Tibial nerve (tissue), 4 donors: Measurements from ENCODE around the gene ABHD17A. TPM values are rescaled to one million over a fixed set of nuclear protein-coding genes. Genes with fewer than 3 reads are reported as not detected.
"Not testable (repeated sequence)": the region's sequence is repeated elsewhere in the genome, so short reads cannot be mapped to it uniquely, and the experiment has no call there.

Experiments
- DNase-seq, 2 donors: peaks; one replicate each; pipeline ENCODE4 v3.0.0-alpha.2; 2019; ENCODE audit warnings: low spot score in 2 of 2
- H3K27ac ChIP-seq, 4 donors: fragments of 200-600 bp; sonication (generic) in 3 of 4; one replicate each; pipeline ENCODE4 v1.5.1; 2017 to 2019; ENCODE audit warnings: mild to moderate bottlenecking in 1 of 4
- H3K27me3 ChIP-seq, 2 donors: fragments of 200-600 bp; sonication (generic) in 1 of 2; one replicate each; pipeline versions ENCODE4 v1.5.1 to v1.6.0; 2017 to 2019
- H3K36me3 ChIP-seq, 3 donors: fragments of 200-600 bp; sonication (generic); one replicate each; pipeline ENCODE4 v1.5.1; 2018 to 2019
- H3K4me1 ChIP-seq, 4 donors: fragments of 200-600 bp; sonication (generic) in 3 of 4; one replicate each; pipeline ENCODE4 v1.5.1; 2017 to 2019
- H3K4me3 ChIP-seq, 4 donors: fragments of 200-600 bp; sonication (generic) in 3 of 4; one replicate each; pipeline ENCODE4 v1.5.1; 2017 to 2019; ENCODE audit warnings: mild to moderate bottlenecking in 1 of 4, moderate library complexity in 1 of 4
- H3K9me3 ChIP-seq, 4 donors: fragments of 200-600 bp; sonication (generic) in 3 of 4; one replicate each; pipeline ENCODE4 v1.5.1; 2017 to 2019
- EP300 ChIP-seq, 2 donors: sonication (generic); formaldehyde crosslinking; IDR thresholded peaks; one replicate each; pipeline ENCODE4 v1.6.1; 2017; ENCODE audit warnings: antibody characterized with exemption in 2 of 2, mild to moderate bottlenecking in 1 of 2
- POLR2A ChIP-seq, 2 donors: fragments of 450-650 bp; IDR thresholded peaks; one replicate each; pipeline ENCODE4 v1.6.1; 2017; ENCODE audit warnings: antibody characterized with exemption in 2 of 2, mild to moderate bottlenecking in 2 of 2, moderate library complexity in 2 of 2
- WGBS, 2 donors: methylation state at CpG; one replicate each; pipeline ENCODE4 v1.1.5; 2018; 5-methylcytosine and 5-hydroxymethylcytosine counted together
- total RNA-seq, 4 donors: library from RNA; depleted of rRNA; stranded (reverse); fragments of >200 nt; gene quantifications; one replicate each; pipeline ENCODE4 v1.1.0, GENCODE V29; 2016
- TF ChIP-seq, protein P1 (sequence below), 5 experiments: fragments of 200-600 bp in 3 of 5; fragments of 450-650 bp in 2 of 5; sonication (generic) in 3 of 5; IDR thresholded peaks; one replicate each; pipeline ENCODE4 v1.5.1; 2016 to 2019; ENCODE audit warnings: antibody characterized with exemption in 5 of 5, mild to moderate bottlenecking in 3 of 5, moderate library complexity in 2 of 5

ABHD17A gene
- total RNA-seq, 4 donors from 2014 or later: 127 to 165 (median 132) TPM

DNA sequence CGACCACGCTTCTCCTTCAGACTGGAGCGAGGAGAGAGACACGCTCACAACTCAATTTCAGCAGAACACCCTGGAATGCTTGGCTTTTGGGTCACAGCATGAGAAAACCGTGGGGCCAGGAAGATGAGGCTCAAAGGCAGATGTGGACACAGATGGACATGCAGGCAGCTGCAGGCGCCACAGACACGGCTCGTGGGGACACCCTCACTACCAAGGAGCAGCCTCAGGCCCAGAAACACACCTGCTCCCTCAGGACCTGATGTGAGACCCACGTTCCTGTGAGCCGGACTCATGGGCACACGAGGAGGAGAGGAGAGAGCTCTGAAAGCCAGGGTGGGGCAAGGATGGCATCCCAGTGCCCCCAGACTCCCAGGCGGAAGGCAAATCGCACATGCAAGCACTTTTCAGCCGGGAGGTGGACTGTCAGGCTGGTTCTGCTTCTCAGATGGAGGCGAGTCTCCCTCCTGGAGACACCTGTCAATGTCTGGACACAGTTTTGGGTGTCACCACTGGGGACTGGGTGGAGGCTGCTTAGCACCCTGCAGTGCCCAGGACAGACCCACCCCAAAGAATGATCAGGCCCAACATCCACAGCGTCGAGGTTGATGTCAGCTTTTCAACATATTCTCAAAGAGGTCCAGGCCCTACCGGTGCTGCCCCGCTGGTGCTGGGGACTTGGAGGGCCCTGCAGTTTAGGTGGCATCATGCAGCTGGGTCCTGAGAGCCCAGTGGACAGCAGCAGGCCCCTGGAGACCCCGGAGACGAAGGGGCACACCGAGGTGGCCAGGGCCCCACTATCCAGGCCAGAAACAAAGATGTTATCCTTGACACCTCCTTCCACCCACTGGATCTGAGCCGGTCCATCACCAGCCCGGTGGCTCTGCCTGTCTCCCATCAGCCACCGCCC, 2.3 kb downstream of the ABHD17A start:
- Histone ChIP-seq H3K9me3 (no peaks in the 10 kb centered on the region), H3K4me1 (peaks cover 0 to 63% (median 36%) of the 10 kb centered on the region in 4 donors), H3K36me3 (peaks cover 0 to 19% (median 0%) of the 10 kb centered on the region in 3 donors), H3K27ac (peak overlapping the region; percentile 14 to 89 (median 84)), H3K4me3 (peak overlapping the region in 2 of 4 donors; percentile 66 to 88), H3K27me3 (no peaks in the 10 kb centered on the region)
- DNase-seq: no peak
- 50 to 56% methylated on average over 22 to 25 of the region's 25 CpGs for WGBS, 2 donors
- TF ChIP-seq EP300 (IDR thresholded peaks at IDR 0.05) (no peak), POLR2A (IDR thresholded peaks at IDR 0.05) (no peak)
- TF ChIP-seq, protein P1, sequence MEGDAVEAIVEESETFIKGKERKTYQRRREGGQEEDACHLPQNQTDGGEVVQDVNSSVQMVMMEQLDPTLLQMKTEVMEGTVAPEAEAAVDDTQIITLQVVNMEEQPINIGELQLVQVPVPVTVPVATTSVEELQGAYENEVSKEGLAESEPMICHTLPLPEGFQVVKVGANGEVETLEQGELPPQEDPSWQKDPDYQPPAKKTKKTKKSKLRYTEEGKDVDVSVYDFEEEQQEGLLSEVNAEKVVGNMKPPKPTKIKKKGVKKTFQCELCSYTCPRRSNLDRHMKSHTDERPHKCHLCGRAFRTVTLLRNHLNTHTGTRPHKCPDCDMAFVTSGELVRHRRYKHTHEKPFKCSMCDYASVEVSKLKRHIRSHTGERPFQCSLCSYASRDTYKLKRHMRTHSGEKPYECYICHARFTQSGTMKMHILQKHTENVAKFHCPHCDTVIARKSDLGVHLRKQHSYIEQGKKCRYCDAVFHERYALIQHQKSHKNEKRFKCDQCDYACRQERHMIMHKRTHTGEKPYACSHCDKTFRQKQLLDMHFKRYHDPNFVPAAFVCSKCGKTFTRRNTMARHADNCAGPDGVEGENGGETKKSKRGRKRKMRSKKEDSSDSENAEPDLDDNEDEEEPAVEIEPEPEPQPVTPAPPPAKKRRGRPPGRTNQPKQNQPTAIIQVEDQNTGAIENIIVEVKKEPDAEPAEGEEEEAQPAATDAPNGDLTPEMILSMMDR (IDR thresholded peaks at IDR 0.05): no peak

DNA sequence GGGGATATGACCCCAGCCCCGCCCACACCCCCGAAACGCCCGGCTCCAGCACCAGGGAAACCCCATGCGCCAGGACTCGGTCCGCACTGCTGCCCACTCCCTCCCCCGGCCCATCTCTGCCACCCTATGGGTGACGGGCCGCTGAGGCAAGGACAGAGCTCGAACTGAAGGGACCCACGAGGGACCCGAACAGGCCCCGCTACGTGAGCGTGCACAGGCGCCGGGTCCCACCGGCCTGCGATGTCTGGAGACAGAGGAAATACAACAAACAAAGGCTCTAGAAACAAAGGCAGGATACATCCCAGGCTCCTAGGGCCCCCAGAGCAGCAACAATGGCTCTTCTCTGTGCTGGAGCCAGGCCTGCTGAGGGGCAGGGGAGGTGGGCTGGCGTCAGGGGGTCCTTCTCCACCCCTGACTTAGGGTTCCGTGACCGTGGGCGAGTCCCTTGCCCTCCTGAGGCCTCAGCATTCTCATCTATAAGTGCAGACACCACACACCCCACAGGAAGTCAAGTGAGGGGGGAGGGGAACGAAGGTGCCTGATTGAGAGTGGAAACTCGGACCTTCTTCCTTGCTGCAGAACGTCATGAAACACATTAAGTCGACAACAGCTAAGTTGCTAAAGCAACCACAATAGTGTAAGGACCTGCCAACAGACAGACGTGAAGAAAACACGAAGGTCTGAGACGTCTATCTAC, 3.1 kb downstream of the ABHD17A start:
- Histone ChIP-seq H3K36me3 (peaks cover 0 to 19% (median 0%) of the 10 kb centered on the region in 3 donors), H3K9me3 (no peaks in the 10 kb centered on the region), H3K4me1 (peaks cover 0 to 64% (median 36%) of the 10 kb centered on the region in 4 donors), H3K4me3 (peak overlapping the region; percentile 4 to 66 (median 20)), H3K27ac (peak overlapping the region; percentile 14 to 89 (median 84)), H3K27me3 (no peaks in the 10 kb centered on the region)
- TF ChIP-seq EP300 (IDR thresholded peaks at IDR 0.05) (no peak), POLR2A (IDR thresholded peaks at IDR 0.05) (no peak)
- TF ChIP-seq, protein P1 (IDR thresholded peaks at IDR 0.05): no peak
- no peak for DNase-seq
- 26 to 60% methylated on average over 23 to 30 of the region's 31 CpGs for WGBS, 2 donors

DNA sequence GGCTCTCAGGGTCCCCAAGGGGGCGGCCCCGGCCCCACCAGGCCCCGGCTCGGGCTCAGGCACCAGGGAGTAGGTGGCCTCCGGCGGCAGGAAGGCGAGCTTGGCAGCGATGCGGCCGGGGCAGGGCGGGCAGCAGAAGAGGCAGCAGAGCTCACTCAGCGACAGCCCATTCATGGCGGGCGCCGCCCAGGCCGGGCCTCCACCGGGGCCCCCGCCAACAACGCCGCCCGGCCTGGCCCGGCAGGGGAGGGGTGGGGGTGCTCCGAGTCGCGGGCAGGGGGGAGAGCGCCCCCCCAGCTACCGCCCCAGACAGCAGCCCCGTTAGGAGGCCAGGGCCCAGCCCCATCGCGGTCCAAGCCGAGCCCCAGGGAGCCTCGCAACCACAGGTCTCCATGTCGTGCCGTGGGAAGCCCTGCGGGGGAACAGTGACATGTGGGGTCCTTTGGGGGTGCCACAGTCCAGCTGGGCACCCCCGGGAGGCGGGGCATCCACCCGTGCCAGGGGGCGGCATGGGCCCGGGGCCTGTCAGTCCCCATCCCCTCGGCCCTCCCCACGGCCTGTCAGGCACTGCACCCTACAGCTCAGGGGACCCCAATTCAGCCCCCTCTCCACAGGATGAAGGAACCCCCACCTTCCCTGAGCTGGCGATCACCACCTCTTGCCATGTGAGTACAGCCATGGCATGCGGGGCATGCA, 3.8 kb downstream of the ABHD17A start:
- Histone ChIP-seq H3K4me3 (peak overlapping the region; percentile 4 to 66 (median 20)), H3K36me3 (peaks cover 0 to 19% (median 0%) of the 10 kb centered on the region in 3 donors), H3K4me1 (peaks cover 0 to 67% (median 38%) of the 10 kb centered on the region in 4 donors), H3K27ac (peak overlapping the region; percentile 14 to 89 (median 84))
- WGBS, 2 donors: 33% methylated on average over 16 of the region's 44 CpGs; no CpG with 5 or more reads in 1 of the 2 donors
- not testable (repeated sequence) for DNase-seq, H3K27me3 ChIP-seq, H3K9me3 ChIP-seq

DNA sequence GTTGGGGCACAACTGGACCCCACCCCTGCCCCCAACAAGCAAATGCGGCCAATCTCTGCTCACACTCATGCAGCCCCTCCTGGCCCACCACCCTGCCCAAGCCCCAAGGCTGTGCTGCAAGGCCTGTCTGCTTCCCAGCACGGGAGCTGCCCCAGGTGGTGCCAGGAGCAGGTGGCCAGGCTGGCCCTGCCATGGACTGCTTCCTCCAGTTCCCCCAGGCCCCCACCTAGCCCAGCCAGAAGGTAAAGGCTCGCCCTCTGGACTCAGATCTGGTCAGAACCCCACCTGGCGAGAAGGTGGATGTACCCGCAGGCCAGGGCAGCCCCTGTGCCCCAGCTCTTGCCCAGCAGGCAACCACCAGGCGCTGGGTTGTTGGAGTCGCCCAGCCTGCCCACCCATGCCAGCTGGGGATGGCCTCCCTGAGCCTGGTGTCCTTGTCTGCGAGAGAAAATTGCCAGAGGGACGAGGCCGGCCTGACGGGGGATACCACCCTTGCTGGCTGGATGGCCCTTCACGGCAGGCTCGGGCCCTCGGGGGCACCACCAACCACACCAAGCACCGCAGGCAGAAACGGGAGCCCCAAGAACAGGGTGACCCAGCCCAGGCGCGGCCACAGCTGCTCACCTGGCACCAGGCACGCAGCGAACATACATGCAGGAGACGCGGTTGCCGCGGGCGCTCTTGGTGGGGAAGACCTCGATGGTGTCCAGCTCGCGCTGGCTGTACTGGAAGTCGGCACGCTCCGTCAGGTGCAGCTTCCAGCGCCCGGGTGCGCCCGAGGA, 4.5 kb downstream of the ABHD17A start:
- Histone ChIP-seq H3K36me3 (peaks cover 0 to 19% (median 0%) of the 10 kb centered on the region in 3 donors), H3K27ac (peak overlapping the region; percentile 14 to 89 (median 84)), H3K4me1 (peaks cover 0 to 67% (median 42%) of the 10 kb centered on the region in 4 donors), H3K9me3 (no peaks in the 10 kb centered on the region), H3K4me3 (peak overlapping the region in 3 of 4 donors; percentile 17 to 66 (median 22)), H3K27me3 (no peaks in the 10 kb centered on the region)
- WGBS, 2 donors: 72 to 91% methylated on average over 19 to 21 of the region's 35 CpGs
- TF ChIP-seq, protein P1 (IDR thresholded peaks at IDR 0.05): no peak
- TF ChIP-seq POLR2A (IDR thresholded peaks at IDR 0.05) (no peak), EP300 (IDR thresholded peaks at IDR 0.05) (no peak)
- DNase-seq: no peak

DNA sequence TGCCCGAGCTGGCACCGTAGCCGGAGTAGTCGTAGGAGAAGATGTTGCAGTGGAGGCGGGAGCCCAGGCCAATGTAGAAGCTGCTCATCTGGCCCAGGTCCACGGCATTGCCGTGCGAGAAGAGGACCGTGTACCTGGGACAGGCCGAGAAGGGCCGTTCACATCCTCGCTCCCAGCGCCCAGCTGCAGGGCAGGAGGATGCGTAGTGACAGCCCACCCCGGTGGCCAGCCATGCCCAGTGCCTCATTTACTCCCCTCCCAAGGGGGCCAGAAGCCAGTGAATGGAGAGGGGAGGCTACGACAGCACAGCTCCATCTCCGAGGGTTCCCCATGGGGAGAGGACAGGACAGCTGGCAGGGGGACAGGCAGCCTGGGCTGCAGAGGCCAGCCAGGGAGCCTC, 5.3 kb downstream of the ABHD17A start:
- not testable (repeated sequence) for DNase-seq, H3K9me3 ChIP-seq, H3K27me3 ChIP-seq, H3K4me3 ChIP-seq
- 59 to 81% methylated on average over 12 to 14 of the region's 17 CpGs for WGBS, 2 donors
- Histone ChIP-seq H3K4me1 (peaks cover 0 to 68% (median 45%) of the 10 kb centered on the region in 4 donors), H3K27ac (peak overlapping the region in 3 of 4 donors; percentile 81 to 89 (median 87)), H3K36me3 (peaks cover 0 to 19% (median 0%) of the 10 kb centered on the region in 3 donors)

DNA sequence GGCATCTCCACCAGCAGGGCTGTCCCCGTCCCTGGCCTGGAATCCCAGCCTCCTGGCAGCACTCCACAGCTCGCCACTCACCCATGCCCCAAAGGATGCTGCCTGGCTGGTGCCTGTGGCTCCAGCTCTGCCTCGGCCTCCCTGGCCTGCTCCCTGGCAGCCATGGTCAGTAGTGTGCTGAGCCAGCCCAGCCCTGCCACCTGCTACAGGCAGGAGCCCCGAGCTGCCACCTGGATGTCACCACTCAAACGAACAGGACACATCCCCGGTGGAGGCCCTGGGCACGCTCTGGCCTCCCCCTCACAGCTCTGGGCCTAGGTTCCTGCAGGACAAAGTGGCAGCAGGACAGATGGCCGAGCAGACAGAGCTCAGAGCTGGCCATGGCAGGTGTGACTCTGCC, 6.7 kb downstream of the ABHD17A start:
- not testable (repeated sequence) for DNase-seq, H3K4me3 ChIP-seq, H3K27ac ChIP-seq, H3K9me3 ChIP-seq, H3K27me3 ChIP-seq
- Histone ChIP-seq H3K36me3 (peaks cover 0 to 19% (median 0%) of the 10 kb centered on the region in 3 donors), H3K4me1 (peaks cover 3 to 72% (median 47%) of the 10 kb centered on the region in 4 donors)
- WGBS, 2 donors: 80 to 88% methylated on average over 5 to 7 of the region's 8 CpGs

DNA sequence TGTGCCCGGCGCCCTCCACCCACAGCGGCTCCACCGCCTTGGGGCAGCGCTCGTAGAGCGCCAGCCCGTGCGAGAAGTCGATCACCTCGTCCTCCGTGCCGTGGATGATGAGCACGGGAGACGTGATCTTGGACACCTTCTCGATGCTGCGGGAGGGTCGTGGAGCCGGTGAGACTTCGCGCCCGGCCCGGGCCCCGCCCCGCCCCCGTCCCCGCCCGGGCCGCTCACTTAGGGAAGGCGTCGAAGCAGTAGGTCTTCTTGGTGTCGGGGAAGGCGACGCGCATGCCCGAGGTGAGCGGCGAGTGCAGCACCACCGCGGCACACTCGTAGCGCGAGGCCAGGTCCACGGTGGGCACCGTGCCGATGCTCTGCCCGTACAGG, 8.0 kb downstream of the ABHD17A start:
- H3K27ac ChIP-seq, H3K9me3 ChIP-seq, DNase-seq, H3K4me3 ChIP-seq, H3K27me3 ChIP-seq: not testable (repeated sequence)
- peaks cover 0 to 25% (median 0%) of the 10 kb centered on the region in 3 donors for H3K36me3 ChIP-seq
- 52 to 54% methylated on average over 26 to 28 of the region's 47 CpGs for WGBS, 2 donors
- H3K4me1 ChIP-seq: peaks cover 5 to 71% (median 42%) of the 10 kb centered on the region in 4 donors
